IMR-90 (cell line): Measurements from ENCODE around the gene AKAP13. TPM values are rescaled to one million over a fixed set of nuclear protein-coding genes. Genes with fewer than 3 reads are reported as not detected.

Experiments used
- ATAC-seq: fragments of 200-7000 bp; cut with Tn5 transposase; 2 replicates; pipeline ENCODE4 v1.9.1; 2020; ENCODE audit warnings: low read depth, mild to moderate bottlenecking, moderate library complexity
- BruUV-seq: library from RNA; stranded (reverse); fragments of 400-500 nt; replicated peaks from 2 replicates; lab custom pipeline; 2021; lab: Mats Ljungman, UMichigan
- CTCF ChIA-PET: fragments of 300-600 bp; formaldehyde crosslinking; extraction: SDS; loops from one replicate; lab custom pipeline; 2021; ENCODE audit warnings: antibody characterized with exemption; lab: Yijun Ruan, JAX
- POLR2A ChIA-PET: fragments of 300-600 bp; sonication (Branson Sonifier 250); formaldehyde crosslinking; loops from one replicate; lab custom pipeline; 2022; ENCODE audit warnings: antibody characterized with exemption; ENCODE audit not compliant: unreplicated experiment; lab: Charles Lee
- DNase-seq: peaks from one replicate; pipeline ENCODE4 v3.0.0; 2013
- H2AFZ ChIP-seq: replicated peaks from 2 replicates; pipeline ENCODE3; 2013; ENCODE audit warnings: low read length, mild to moderate bottlenecking; ENCODE audit not compliant: poor library complexity
- H2AK5ac ChIP-seq: 2 replicates; pipeline ENCODE4 v1.6.1; 2013; ENCODE audit warnings: low read depth, low read length, inconsistent platforms
- H2AK9ac ChIP-seq: replicated peaks from 2 replicates; pipeline ENCODE3; 2013; ENCODE audit warnings: mild to moderate bottlenecking, low read depth, low read length, moderate library complexity; ENCODE audit not compliant: poor library complexity
- H2BK120ac ChIP-seq: 2 replicates; pipeline ENCODE4 v1.6.1; 2013; ENCODE audit warnings: low read depth, low read length, inconsistent platforms
- H2BK15ac ChIP-seq: 3 replicates; pipeline ENCODE4 v1.6.1; 2013; ENCODE audit warnings: low read depth, low read length, inconsistent platforms
- H2BK20ac ChIP-seq: 2 replicates; pipeline ENCODE4 v1.6.1; 2013; ENCODE audit warnings: low read depth, mild to moderate bottlenecking, inconsistent platforms, low read length, moderate library complexity
- H2BK5ac ChIP-seq: 2 replicates; pipeline ENCODE4 v1.6.1; 2013; ENCODE audit warnings: mild to moderate bottlenecking, low read depth, low read length, inconsistent platforms; ENCODE audit not compliant: poor library complexity, severe bottlenecking
- H3K14ac ChIP-seq: replicated peaks from 2 replicates; pipeline ENCODE4 v1.6.1; 2013; ENCODE audit warnings: low read depth, low read length, inconsistent platforms
- H3K18ac ChIP-seq: 2 replicates; pipeline ENCODE4 v1.6.1; 2013; ENCODE audit warnings: low read depth, low read length, control low read depth
- H3K23ac ChIP-seq: 2 replicates; pipeline ENCODE4 v1.6.1; 2013; ENCODE audit warnings: low read depth, low read length, inconsistent platforms
- H3K27ac ChIP-seq: 2 replicates; pipeline ENCODE4 v1.5.1; 2013; ENCODE audit warnings: mild to moderate bottlenecking, control low read depth, low read length; ENCODE audit not compliant: insufficient read depth
- H3K27me3 ChIP-seq: 2 replicates; pipeline ENCODE4 v1.6.1; 2013; ENCODE audit warnings: low read length; ENCODE audit not compliant: control insufficient read depth, insufficient read depth
- H3K36me3 ChIP-seq: 2 replicates; pipeline ENCODE4 v1.6.1; 2013; ENCODE audit warnings: low read length, mixed read lengths; ENCODE audit not compliant: control insufficient read depth, insufficient read depth
- H3K4ac ChIP-seq: 2 replicates; pipeline ENCODE4 v1.6.1; 2013; ENCODE audit warnings: low read depth, low read length, inconsistent platforms
- H3K4me1 ChIP-seq: 2 replicates; pipeline ENCODE4 v1.6.1; 2013; ENCODE audit warnings: low read length, mixed read lengths; ENCODE audit not compliant: control insufficient read depth, insufficient read depth
- H3K4me2 ChIP-seq: 2 replicates; pipeline ENCODE4 v1.6.1; 2013; ENCODE audit warnings: low read depth, mild to moderate bottlenecking, control low read depth, low read length, moderate library complexity
- H3K4me3 ChIP-seq: 2 replicates; pipeline ENCODE4 v1.5.1; 2013; ENCODE audit warnings: low read depth, mild to moderate bottlenecking, control low read depth, low read length, moderate library complexity; ENCODE audit not compliant: insufficient read depth
- H3K56ac ChIP-seq: 2 replicates; pipeline ENCODE4 v1.6.1; 2013; ENCODE audit warnings: low read length, inconsistent platforms; ENCODE audit not compliant: insufficient read depth; ENCODE audit errors: extremely low read depth
- H3K79me1 ChIP-seq, 2 experiments: 2 replicates each; pipeline ENCODE4 v1.6.1; 2013; ENCODE audit warnings: low read length in 2 of 2, inconsistent platforms in 1 of 2, low read depth in 1 of 2
- H3K9ac ChIP-seq: 2 replicates; pipeline ENCODE4 v1.6.1; 2013; ENCODE audit warnings: low read depth, low read length, control low read depth
- H3K9me1 ChIP-seq: 2 replicates; pipeline ENCODE4 v1.6.1; 2013; ENCODE audit warnings: low read length, inconsistent platforms; ENCODE audit not compliant: insufficient read depth
- H3K9me3 ChIP-seq: 2 replicates; pipeline ENCODE4 v1.6.1; 2013; ENCODE audit warnings: low read length; ENCODE audit not compliant: control insufficient read depth, insufficient read depth
- H4K20me1 ChIP-seq: 2 replicates; pipeline ENCODE4 v1.6.1; 2013; ENCODE audit warnings: low read length, inconsistent platforms; ENCODE audit not compliant: insufficient read depth
- H4K5ac ChIP-seq: 2 replicates; pipeline ENCODE4 v1.6.1; 2013; ENCODE audit warnings: mild to moderate bottlenecking, low read depth, low read length, control low read depth
- H4K8ac ChIP-seq, 2 experiments: 2 replicates each; pipeline ENCODE4 v1.6.1; 2013; ENCODE audit warnings: low read depth in 2 of 2, low read length in 2 of 2, control low read depth in 1 of 2, inconsistent platforms in 1 of 2
- H4K91ac ChIP-seq: 2 replicates; pipeline ENCODE4 v1.6.1; 2013; ENCODE audit warnings: low read depth, low read length, inconsistent platforms; ENCODE audit not compliant: insufficient read depth
- BHLHE40 ChIP-seq: fragments of 150-350 bp; IDR thresholded peaks from 2 replicates; pipeline ENCODE4 v1.6.1; 2016; ENCODE audit warnings: mild to moderate bottlenecking, low read depth, low read length
- CEBPB ChIP-seq: IDR thresholded peaks from 2 replicates; pipeline ENCODE4 v1.6.1; 2012; ENCODE audit warnings: low read depth, low read length, improper control_type of control experiment
- CTCF ChIP-seq: conservative IDR thresholded peaks from 2 replicates; pipeline ENCODE4 v1.5.1; 2012; ENCODE audit warnings: mild to moderate bottlenecking, low read depth, low read length, improper control_type of control experiment
- FOS ChIP-seq: fragments of 150-350 bp; IDR thresholded peaks from 2 replicates; pipeline ENCODE4 v1.6.1; 2016; ENCODE audit warnings: low read depth, low read length
- MAFK ChIP-seq: IDR thresholded peaks from 2 replicates; pipeline ENCODE4 v1.6.1; 2012; ENCODE audit warnings: low read depth, low read length, improper control_type of control experiment
- MAZ ChIP-seq: IDR thresholded peaks from 2 replicates; pipeline ENCODE4 v1.6.1; 2012; ENCODE audit warnings: low read depth, mild to moderate bottlenecking, low read length, improper control_type of control experiment, moderate library complexity, borderline replicate concordance
- POLR2A ChIP-seq: IDR thresholded peaks from 2 replicates; pipeline ENCODE4 v1.6.1; 2012; ENCODE audit warnings: mild to moderate bottlenecking, low read depth, low read length
- RAD21 ChIP-seq: IDR thresholded peaks from 2 replicates; pipeline ENCODE4 v1.6.1; 2012; ENCODE audit warnings: low read length, improper control_type of control experiment
- RCOR1 ChIP-seq: IDR thresholded peaks from 2 replicates; pipeline ENCODE4 v1.6.1; 2012; ENCODE audit warnings: mild to moderate bottlenecking, low read length, improper control_type of control experiment; ENCODE audit not compliant: insufficient replicate concordance
- SMC3 ChIP-seq: fragments of 150-350 bp; IDR thresholded peaks from 2 replicates; pipeline ENCODE4 v1.6.1; 2016; ENCODE audit warnings: low read depth, mild to moderate bottlenecking, antibody characterized with exemption, low read length, moderate library complexity
- WGBS, 2 experiments: methylation state at CpG; one replicate each; pipeline versions ENCODE4 v1.1.5 to v1.1.7; 2013; ENCODE audit warnings: missing lambda C conversion rate in 2 of 2; ENCODE audit not compliant: insufficient read length in 1 of 2; ENCODE audit errors: extremely low coverage in 2 of 2; 5-methylcytosine and 5-hydroxymethylcytosine counted together
- dilution Hi-C: fragments of 300-500 bp; cut with HindIII; formaldehyde crosslinking; loops from one replicate; pipeline ENCODE4 v1.14.3; 2018; ENCODE audit warnings: low sequenced_read_pairs; ENCODE audit not compliant: unreplicated experiment
- in situ Hi-C: fragments of 300-500 bp; cut with MboI; formaldehyde crosslinking; loops from 3 replicates; pipeline ENCODE4 v1.14.3; 2019; ENCODE audit warnings: low sequenced_read_pairs, inconsistent platforms, mixed read lengths
- intact Hi-C: fragments of 100-400 bp; cut with micrococcal nuclease; formaldehyde crosslinking; loops from 2 replicates; pipeline ENCODE4 v1.10.0; 2022
- polyA plus RNA-seq, 3 experiments: library from polyadenylated mRNA; depleted of rRNA; stranded (reverse); fragments of >200 nt; gene quantifications; 2 replicates each; pipeline ENCODE4 v1.2.3, GENCODE V29; 2012; ENCODE audit warnings: low replicate concordance in 1 of 3
- total RNA-seq: library from RNA; depleted of rRNA; stranded (reverse); fragments of >200 nt; gene quantifications from 2 replicates; pipeline ENCODE4 v1.2.3, GENCODE V29; 2012

Gene AKAP13
- total and polyA plus RNA-seq, 2 of the 4 experiments (the other 2 are of a cell fraction) = 10.4 to 46.4 TPM

- Histone ChIP-seq H2BK20ac (no peak overlapping the region), H2AK9ac (no peak overlapping the region), H2BK15ac (no peak overlapping the region), H3K27me3 (no peaks in the 10 kb centered on the region), H3K4me3 (no peak overlapping the region), H3K4ac (no peak overlapping the region), H4K20me1 (peaks cover 22% of the 10 kb centered on the region; the same call in 1 of the 2 replicates), H3K36me3 (no peaks in the 10 kb centered on the region), H3K23ac (no peak overlapping the region), H4K5ac (no peak overlapping the region), H4K91ac (no peak overlapping the region), H2BK5ac (no peak overlapping the region), H3K79me1 (peaks cover 23 to 53% of the 10 kb centered on the region in 2 experiments), H3K18ac (no peak overlapping the region), H2AK5ac (no peak overlapping the region), H3K14ac (no peak overlapping the region), H3K4me1 (no peaks in the 10 kb centered on the region), H3K4me2 (no peak overlapping the region), H2BK120ac (no peak overlapping the region), H3K9me1 (no peaks in the 10 kb centered on the region; the same call in 1 of the 2 replicates), H3K56ac (no peak overlapping the region), H3K9ac (no peak overlapping the region), H4K8ac (no peak overlapping the region), H3K9me3 (no peaks in the 10 kb centered on the region), H2AFZ (no peak overlapping the region), H3K27ac (no peak overlapping the region)
- TF ChIP-seq BHLHE40 (no peak), RAD21 (no peak), MAFK (no peak), CEBPB (no peak), SMC3 (no peak), POLR2A (no peak), MAZ (no peak), CTCF (no peak), RCOR1 (no peak), FOS (no peak)
- 100% methylated on average over 2 of the region's 4 CpGs; no CpG with 5 or more reads in 1 of the 2 experiments for WGBS, 2 experiments
- ChIA-PET POLR2A (no interaction called here), CTCF (no interaction called here)
- DNase-seq (no peak), ATAC-seq (no peak)
- intact Hi-C loops (no loop called here), dilution Hi-C loops (no loop called here), in situ Hi-C loops (no loop called here)
- no TSS peak for BruUV-seq
Observed at GRCh38 chr15:85463276-85463892, 83.0 kb downstream of the AKAP13 start.
